Smooth muscle cell (in vitro differentiated cells): ENCODE data around the gene SDK1. TPM values are rescaled to one million over a fixed set of nuclear protein-coding genes. Genes with fewer than 3 reads are reported as not detected.

Experiments
- DNase-seq: peaks from one replicate; lab custom pipeline; 2025; ENCODE audit not compliant: unreplicated experiment; lab: John Stamatoyannopoulos, UW
- H2AFZ ChIP-seq: fragments of 200-600 bp; sonication (generic); 2 replicates; pipeline ENCODE4 v1.6.0; 2016; ENCODE audit warnings: antibody characterized with exemption, low read depth, mild to moderate bottlenecking
- H3F3A ChIP-seq: fragments of 200-600 bp; sonication (generic); 2 replicates; pipeline ENCODE4 v1.6.0; 2017; ENCODE audit warnings: antibody characterized with exemption, low read depth
- H3K27ac ChIP-seq: fragments of 200-600 bp; sonication (generic); 2 replicates; pipeline ENCODE4 v1.5.1; 2016; ENCODE audit warnings: low read depth, mild to moderate bottlenecking
- H3K27me3 ChIP-seq: fragments of 200-600 bp; sonication (generic); 2 replicates; pipeline ENCODE4 v1.6.1; 2016; ENCODE audit warnings: low read depth, mild to moderate bottlenecking
- H3K36me3 ChIP-seq: fragments of 200-600 bp; sonication (generic); 2 replicates; pipeline ENCODE4 v1.5.1; 2016; ENCODE audit warnings: low read depth
- H3K4me1 ChIP-seq: fragments of 200-600 bp; sonication (generic); 2 replicates; pipeline ENCODE4 v1.5.1; 2016; ENCODE audit warnings: low read depth
- H3K4me2 ChIP-seq: fragments of 200-600 bp; sonication (generic); 2 replicates; pipeline ENCODE4 v1.6.0; 2016; ENCODE audit warnings: mild to moderate bottlenecking
- H3K4me3 ChIP-seq: fragments of 200-600 bp; sonication (generic); 2 replicates; pipeline ENCODE4 v1.5.1; 2016; ENCODE audit warnings: mild to moderate bottlenecking
- H3K79me2 ChIP-seq: fragments of 200-600 bp; sonication (generic); 2 replicates; pipeline ENCODE4 v1.6.0; 2016; ENCODE audit warnings: low read depth, mild to moderate bottlenecking
- H3K9ac ChIP-seq: fragments of 200-600 bp; sonication (generic); 2 replicates; pipeline ENCODE4 v1.6.0; 2016; ENCODE audit warnings: low read depth
- H3K9me3 ChIP-seq: fragments of 200-600 bp; sonication (generic); replicated peaks from 2 replicates; pipeline ENCODE4 v1.5.1; 2016; ENCODE audit warnings: low read depth
- H4K20me1 ChIP-seq: fragments of 200-600 bp; sonication (generic); 2 replicates; pipeline ENCODE4 v1.6.0; 2016; ENCODE audit warnings: low read depth
- WGBS: methylation state at CpG from one replicate; pipeline ENCODE4 v1.1.7; 2016; ENCODE audit warnings: low lambda C conversion rate; 5-methylcytosine and 5-hydroxymethylcytosine counted together
- polyA plus RNA-seq: library from polyadenylated mRNA; unstranded; fragments of >200 nt; fragmentation: Nextera tagmentation; extraction: Ambion mirVana; gene quantifications from 2 replicates; pipeline ENCODE4 v1.2.1, GENCODE V29; 2016
- total RNA-seq: library from RNA; depleted of rRNA; stranded (reverse); fragments of >200 nt; gene quantifications from 2 replicates; pipeline ENCODE4 v1.2.3, GENCODE V29; 2014
- TF ChIP-seq, protein P1 (sequence below): fragments of 200-600 bp; sonication (generic); IDR thresholded peaks from 2 replicates; pipeline ENCODE4 v1.5.1; 2017; ENCODE audit warnings: borderline replicate concordance, mild to moderate bottlenecking, antibody characterized with exemption; ENCODE audit not compliant: insufficient read depth, poor library complexity, severe bottlenecking

Gene SDK1
- total and polyA plus RNA-seq, 2 experiments from 2014 or later = 1.1 to 2.5 TPM

DNA sequence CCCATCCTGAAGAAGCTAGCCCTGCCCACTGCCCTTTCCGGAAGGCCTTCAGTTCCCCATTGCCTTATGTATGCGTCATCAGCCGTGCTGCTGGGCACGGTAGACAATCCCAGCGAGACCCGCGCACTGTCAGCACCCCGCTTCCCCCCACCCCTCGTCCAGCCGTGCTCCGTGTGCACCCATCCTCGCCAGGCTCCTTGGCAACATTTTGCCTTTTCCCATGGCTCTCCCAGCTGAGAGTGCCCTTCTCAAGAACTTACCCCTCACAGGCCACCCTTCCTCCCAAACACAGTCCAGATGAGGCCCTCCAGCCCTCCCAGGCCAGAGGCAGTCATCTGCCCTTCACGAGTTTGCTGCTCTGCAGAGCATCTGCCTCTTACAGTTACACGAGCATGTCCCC is 747.3 kb downstream of the SDK1 start:
- TF ChIP-seq, protein P1, sequence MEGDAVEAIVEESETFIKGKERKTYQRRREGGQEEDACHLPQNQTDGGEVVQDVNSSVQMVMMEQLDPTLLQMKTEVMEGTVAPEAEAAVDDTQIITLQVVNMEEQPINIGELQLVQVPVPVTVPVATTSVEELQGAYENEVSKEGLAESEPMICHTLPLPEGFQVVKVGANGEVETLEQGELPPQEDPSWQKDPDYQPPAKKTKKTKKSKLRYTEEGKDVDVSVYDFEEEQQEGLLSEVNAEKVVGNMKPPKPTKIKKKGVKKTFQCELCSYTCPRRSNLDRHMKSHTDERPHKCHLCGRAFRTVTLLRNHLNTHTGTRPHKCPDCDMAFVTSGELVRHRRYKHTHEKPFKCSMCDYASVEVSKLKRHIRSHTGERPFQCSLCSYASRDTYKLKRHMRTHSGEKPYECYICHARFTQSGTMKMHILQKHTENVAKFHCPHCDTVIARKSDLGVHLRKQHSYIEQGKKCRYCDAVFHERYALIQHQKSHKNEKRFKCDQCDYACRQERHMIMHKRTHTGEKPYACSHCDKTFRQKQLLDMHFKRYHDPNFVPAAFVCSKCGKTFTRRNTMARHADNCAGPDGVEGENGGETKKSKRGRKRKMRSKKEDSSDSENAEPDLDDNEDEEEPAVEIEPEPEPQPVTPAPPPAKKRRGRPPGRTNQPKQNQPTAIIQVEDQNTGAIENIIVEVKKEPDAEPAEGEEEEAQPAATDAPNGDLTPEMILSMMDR = no peak
- H4K20me1 ChIP-seq = no peaks in the 10 kb centered on the region
- H3F3A ChIP-seq = no peaks in the 10 kb centered on the region
- H3K36me3 ChIP-seq = no peaks in the 10 kb centered on the region
- H2AFZ ChIP-seq = no peak overlapping the region
- no peaks in the 10 kb centered on the region for H3K4me1 ChIP-seq
- H3K79me2 ChIP-seq = no peaks in the 10 kb centered on the region
- H3K4me3 ChIP-seq = no peak overlapping the region
- no peak overlapping the region for H3K27ac ChIP-seq
- WGBS = 84% methylated on average over 11 of the region's 14 CpGs
- no peak for DNase-seq
- H3K9me3 ChIP-seq = no peaks in the 10 kb centered on the region
- H3K9ac ChIP-seq = no peak overlapping the region
- H3K4me2 ChIP-seq = no peak overlapping the region
- no peaks in the 10 kb centered on the region for H3K27me3 ChIP-seq

DNA sequence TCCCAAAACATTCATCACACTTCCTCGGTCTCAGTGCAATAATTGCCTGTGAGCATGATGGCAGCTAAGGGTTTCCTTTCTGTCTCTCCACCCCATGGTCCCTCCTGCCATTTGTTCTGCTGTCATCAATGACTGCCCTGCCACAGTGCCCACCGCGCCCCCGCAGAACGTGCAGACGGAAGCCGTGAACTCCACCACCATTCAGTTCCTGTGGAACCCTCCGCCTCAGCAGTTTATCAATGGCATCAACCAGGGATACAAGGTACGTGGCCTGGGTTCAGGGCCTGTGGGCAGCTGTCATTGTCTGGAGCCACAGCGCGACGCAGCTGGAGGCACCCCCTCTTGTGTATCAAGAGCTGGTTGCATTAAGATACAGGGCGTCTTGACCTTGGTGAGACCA is 748.1 kb downstream of the SDK1 start:
- Histone ChIP-seq H3K4me2 (no peak overlapping the region), H2AFZ (no peak overlapping the region), H3K27ac (no peak overlapping the region), H3K27me3 (no peaks in the 10 kb centered on the region), H3K36me3 (no peaks in the 10 kb centered on the region), H4K20me1 (no peaks in the 10 kb centered on the region), H3K79me2 (no peaks in the 10 kb centered on the region), H3F3A (no peaks in the 10 kb centered on the region), H3K4me3 (no peak overlapping the region), H3K9me3 (no peaks in the 10 kb centered on the region), H3K9ac (no peak overlapping the region), H3K4me1 (no peaks in the 10 kb centered on the region)
- TF ChIP-seq, protein P1 = no peak
- no peak for DNase-seq
- 98% methylated on average over 13 of the region's 13 CpGs for WGBS

DNA sequence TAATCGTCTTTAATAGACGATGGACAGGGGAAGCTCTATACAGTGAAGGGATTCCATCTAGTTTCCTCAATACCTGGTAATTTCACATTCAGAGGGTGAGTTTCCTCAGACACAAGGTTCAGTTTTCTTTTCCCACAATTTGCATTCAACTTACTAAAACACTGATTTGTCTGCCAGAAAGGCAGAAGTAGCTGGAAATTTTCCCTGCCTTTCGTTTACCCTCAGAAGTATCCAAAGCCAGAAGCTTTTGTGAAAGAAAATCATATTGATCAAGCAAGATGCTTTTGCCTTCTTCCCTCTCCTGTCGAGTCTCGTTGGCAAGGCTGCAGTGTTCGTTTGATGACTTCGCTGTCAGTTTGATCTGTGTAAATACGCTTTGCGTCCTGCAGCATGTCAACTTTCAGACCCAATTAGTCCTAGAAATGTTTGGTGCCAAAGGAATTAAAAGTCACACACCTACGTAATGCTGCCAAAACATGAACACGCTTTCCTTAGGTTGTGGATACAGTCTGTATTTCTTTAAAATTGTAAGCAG is 749.1 kb downstream of the SDK1 start:
- Histone ChIP-seq H3F3A (no peaks in the 10 kb centered on the region), H2AFZ (no peak overlapping the region), H3K36me3 (no peaks in the 10 kb centered on the region), H3K27ac (no peak overlapping the region), H3K79me2 (no peaks in the 10 kb centered on the region), H3K9ac (no peak overlapping the region), H4K20me1 (no peaks in the 10 kb centered on the region), H3K4me3 (no peak overlapping the region), H3K27me3 (no peaks in the 10 kb centered on the region), H3K4me1 (no peaks in the 10 kb centered on the region), H3K9me3 (no peaks in the 10 kb centered on the region), H3K4me2 (no peak overlapping the region)
- no peak for DNase-seq
- WGBS = 90% methylated on average over 11 of the region's 11 CpGs
- TF ChIP-seq, protein P1 = no peak

DNA sequence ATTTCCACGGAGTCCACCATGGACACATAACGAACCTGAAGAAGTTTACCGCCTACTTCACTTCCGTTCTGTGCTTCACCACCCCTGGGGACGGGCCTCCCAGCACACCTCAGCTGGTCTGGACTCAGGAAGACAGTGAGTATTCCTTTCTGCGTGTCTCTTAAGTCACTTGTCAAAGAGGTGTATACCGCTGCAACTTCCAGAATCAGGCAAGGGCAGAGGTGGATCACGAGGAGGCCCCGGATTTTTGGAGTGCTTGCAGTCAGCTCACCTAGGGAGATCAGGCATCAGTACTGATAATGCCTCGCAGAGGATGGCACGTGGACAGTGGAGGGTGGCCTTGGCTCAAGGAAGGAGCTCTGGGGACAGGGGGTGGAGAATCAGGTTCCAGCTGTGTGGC is 750.6 kb downstream of the SDK1 start:
- TF ChIP-seq, protein P1 = no peak
- Histone ChIP-seq H4K20me1 (no peaks in the 10 kb centered on the region), H2AFZ (no peak overlapping the region), H3K4me2 (no peak overlapping the region), H3K9me3 (no peaks in the 10 kb centered on the region), H3K27me3 (no peaks in the 10 kb centered on the region), H3K4me1 (no peaks in the 10 kb centered on the region), H3K4me3 (no peak overlapping the region), H3K79me2 (no peaks in the 10 kb centered on the region), H3K27ac (no peak overlapping the region), H3K36me3 (no peaks in the 10 kb centered on the region), H3K9ac (no peak overlapping the region), H3F3A (no peaks in the 10 kb centered on the region)
- 96% methylated on average over 11 of the region's 11 CpGs for WGBS
- no peak for DNase-seq
